ENCODE measurements around the gene TPRN. TPM values are rescaled to one million over a fixed set of nuclear protein-coding genes. Genes with fewer than 3 reads are reported as not detected.

Gene TPRN
- total RNA-seq, 1 donor from 2014 or later = 16.0 TPM

DNA sequence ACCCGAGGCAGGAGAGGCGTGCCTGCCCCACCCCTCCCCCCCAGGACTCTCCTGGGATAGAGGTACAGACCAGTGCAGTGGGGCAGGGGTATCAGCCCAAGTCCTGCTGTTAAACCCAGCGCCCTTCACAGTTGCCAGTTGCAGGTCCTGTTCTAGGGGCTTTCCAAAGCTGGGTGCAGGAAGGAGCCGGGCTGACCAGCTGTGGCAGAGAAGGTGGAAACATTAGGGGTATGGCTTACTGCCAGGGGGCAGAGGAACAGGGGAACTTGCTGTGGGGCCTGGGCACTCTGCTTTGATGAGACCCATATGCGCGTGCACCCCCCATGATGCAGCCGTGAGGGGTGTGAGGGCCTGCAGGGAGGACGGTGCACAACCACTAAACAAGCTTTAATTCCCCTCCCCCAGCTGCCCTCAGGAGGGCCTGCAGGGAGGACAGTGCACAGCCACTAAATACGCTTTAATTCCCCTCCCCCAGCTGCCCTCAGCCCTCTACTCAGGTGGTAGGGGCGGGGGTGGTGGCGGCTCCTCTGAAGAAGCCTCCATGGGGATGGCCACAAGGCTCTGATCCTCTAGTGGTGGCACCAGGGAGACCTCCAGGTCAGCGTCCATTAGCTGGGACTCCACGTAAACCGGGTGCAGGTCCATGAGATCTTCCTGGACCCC, 29.9 kb downstream of the TPRN start:
- no peak for FAIRE-seq

GRCh38 chr9:137169896-137170358, 30.6 kb downstream of the TPRN start, which contains the start of gene LRRC26:
LRRC26 (minus strand) TSS chr9:137170051; CDS start chr9:137169943, 108 bp downstream.
- Histone ChIP-seq H3K9me3 (ENCODE audit: insufficient read depth, low read depth, low read length) (no peaks in the 10 kb centered on the region), H4K20me1 (ENCODE audit: insufficient read depth, low read length) (no peaks in the 10 kb centered on the region), H3K36me3 (ENCODE audit: insufficient read depth, low read length) (no peaks in the 10 kb centered on the region), H3K9ac (ENCODE audit: low read length) (no peak within 1 kb of the TSS), H3K79me2 (ENCODE audit: insufficient read depth, low read length) (no peaks in the 10 kb centered on the region), H3K4me2 (ENCODE audit: low read length) (peak within 1 kb of the TSS; percentile 65), H3K27me3 (ENCODE audit: insufficient read depth, low read length) (peaks cover 31% of the 10 kb centered on the region), H3K27ac (ENCODE audit: low read depth, low read length) (no peak within 1 kb of the TSS), H2AFZ (ENCODE audit: low read depth, low read length) (no peak within 1 kb of the TSS), H3K4me1 (ENCODE audit: insufficient read depth, low read length) (no peaks in the 10 kb centered on the region), H3K4me3 (ENCODE audit: insufficient read depth, low read depth, low read length) (no peak within 1 kb of the TSS)
- no peaks in the 10 kb centered on the region for H3K9me3 Mint-ChIP-seq (ENCODE audit: unreplicated experiment)
- no peaks in the 10 kb centered on the region for H3K36me3 Mint-ChIP-seq (ENCODE audit: low read depth, unreplicated experiment)
- H3K27me3 Mint-ChIP-seq (ENCODE audit: low read depth, unreplicated experiment) = peaks cover 27% of the 10 kb centered on the region
- TF ChIP-seq, protein P1, sequence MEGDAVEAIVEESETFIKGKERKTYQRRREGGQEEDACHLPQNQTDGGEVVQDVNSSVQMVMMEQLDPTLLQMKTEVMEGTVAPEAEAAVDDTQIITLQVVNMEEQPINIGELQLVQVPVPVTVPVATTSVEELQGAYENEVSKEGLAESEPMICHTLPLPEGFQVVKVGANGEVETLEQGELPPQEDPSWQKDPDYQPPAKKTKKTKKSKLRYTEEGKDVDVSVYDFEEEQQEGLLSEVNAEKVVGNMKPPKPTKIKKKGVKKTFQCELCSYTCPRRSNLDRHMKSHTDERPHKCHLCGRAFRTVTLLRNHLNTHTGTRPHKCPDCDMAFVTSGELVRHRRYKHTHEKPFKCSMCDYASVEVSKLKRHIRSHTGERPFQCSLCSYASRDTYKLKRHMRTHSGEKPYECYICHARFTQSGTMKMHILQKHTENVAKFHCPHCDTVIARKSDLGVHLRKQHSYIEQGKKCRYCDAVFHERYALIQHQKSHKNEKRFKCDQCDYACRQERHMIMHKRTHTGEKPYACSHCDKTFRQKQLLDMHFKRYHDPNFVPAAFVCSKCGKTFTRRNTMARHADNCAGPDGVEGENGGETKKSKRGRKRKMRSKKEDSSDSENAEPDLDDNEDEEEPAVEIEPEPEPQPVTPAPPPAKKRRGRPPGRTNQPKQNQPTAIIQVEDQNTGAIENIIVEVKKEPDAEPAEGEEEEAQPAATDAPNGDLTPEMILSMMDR (IDR thresholded peaks at IDR 0.05; ENCODE audit: insufficient read depth, low read depth, low read length) = no peak
- TF ChIP-seq EZH2 (IDR thresholded peaks at IDR 0.05; ENCODE audit: insufficient read depth, low read length) = no peak
- H3K27ac Mint-ChIP-seq (ENCODE audit: unreplicated experiment) = no peak within 1 kb of the TSS
- FAIRE-seq = no peak
- H3K4me3 Mint-ChIP-seq (ENCODE audit: unreplicated experiment) = no peak within 1 kb of the TSS
- DNase-seq (ENCODE audit: low read depth) = no peak
- no peaks in the 10 kb centered on the region for H3K4me1 Mint-ChIP-seq (ENCODE audit: low read depth, unreplicated experiment)

More for the DNA sequence above, 29.9 kb downstream of the TPRN start:
- no peak overlapping the region for H3K4me2 ChIP-seq (ENCODE audit: low read length)
- Mint-ChIP-seq H3K9me3 (ENCODE audit: unreplicated experiment) (no peaks in the 10 kb centered on the region), H3K4me1 (ENCODE audit: low read depth, unreplicated experiment) (no peaks in the 10 kb centered on the region), H3K27ac (ENCODE audit: unreplicated experiment) (no peak overlapping the region), H3K27me3 (ENCODE audit: low read depth, unreplicated experiment) (peaks cover 22% of the 10 kb centered on the region), H3K4me3 (ENCODE audit: unreplicated experiment) (no peak overlapping the region), H3K36me3 (ENCODE audit: low read depth, unreplicated experiment) (no peaks in the 10 kb centered on the region)
- H3K27me3 ChIP-seq (ENCODE audit: insufficient read depth, low read length) = peaks cover 31% of the 10 kb centered on the region
- no peak overlapping the region for H3K9ac ChIP-seq (ENCODE audit: low read length)
- no peaks in the 10 kb centered on the region for H3K4me1 ChIP-seq (ENCODE audit: insufficient read depth, low read length)
- peaks cover under 1% of the 10 kb centered on the region for H4K20me1 ChIP-seq (ENCODE audit: insufficient read depth, low read length)
- H3K36me3 ChIP-seq (ENCODE audit: insufficient read depth, low read length) = no peaks in the 10 kb centered on the region
- H3K4me3 ChIP-seq (ENCODE audit: insufficient read depth, low read depth, low read length) = no peak overlapping the region
- H3K27ac ChIP-seq (ENCODE audit: low read depth, low read length) = no peak overlapping the region
- no peak for TF ChIP-seq EZH2 (IDR thresholded peaks at IDR 0.05; ENCODE audit: insufficient read depth, low read length)
- TF ChIP-seq, protein P1 (IDR thresholded peaks at IDR 0.05; ENCODE audit: insufficient read depth, low read depth, low read length) = no peak
- no peak for DNase-seq (ENCODE audit: low read depth)
- H3K9me3 ChIP-seq (ENCODE audit: insufficient read depth, low read depth, low read length) = no peaks in the 10 kb centered on the region
- no peaks in the 10 kb centered on the region for H3K79me2 ChIP-seq (ENCODE audit: insufficient read depth, low read length)
- no peak overlapping the region for H2AFZ ChIP-seq (ENCODE audit: low read depth, low read length)
